Nephron progenitor cell (in vitro differentiated cells): ENCODE results near the gene TICAM1.
"Not testable (repeated sequence)": the region's sequence is repeated elsewhere in the genome, so short reads cannot be mapped to it uniquely, and the experiment has no call there.

Experiments
- DNase-seq: peaks from one replicate; pipeline ENCODE4 v3.0.0; 2021
- H3K27ac Mint-ChIP-seq: 2 replicates; pipeline ENCODE4 v1.8.0; 2021; ENCODE audit warnings: mild to moderate bottlenecking, moderate library complexity, mixed read lengths
- H3K27me3 Mint-ChIP-seq: 2 replicates; pipeline ENCODE4 v1.8.0; 2021; ENCODE audit warnings: mild to moderate bottlenecking, low read depth, mixed read lengths; ENCODE audit not compliant: poor library complexity
- H3K36me3 Mint-ChIP-seq: 2 replicates; pipeline ENCODE4 v1.8.0; 2021; ENCODE audit warnings: low read depth, mixed read lengths
- H3K4me1 Mint-ChIP-seq: 2 replicates; pipeline ENCODE4 v1.8.0; 2021; ENCODE audit warnings: mixed read lengths
- H3K4me3 Mint-ChIP-seq: 2 replicates; pipeline ENCODE4 v1.8.0; 2021; ENCODE audit warnings: mild to moderate bottlenecking, moderate library complexity, mixed read lengths
- H3K9me3 Mint-ChIP-seq: 2 replicates; pipeline ENCODE4 v1.8.0; 2021; ENCODE audit warnings: mild to moderate bottlenecking, moderate library complexity, mixed read lengths
- TF ChIP-seq, protein P1 (sequence below): fragments of 200-600 bp; sonication (generic); IDR thresholded peaks from 2 replicates; pipeline ENCODE4 v1.5.0; 2021; ENCODE audit warnings: antibody characterized with exemption

Gene TICAM1

GRCh38 chr19:4847190-4847973 is 15.9 kb upstream of the TICAM1 start:
- H3K36me3 Mint-ChIP-seq: peaks cover 53% of the 10 kb centered on the region
- TF ChIP-seq, protein P1, sequence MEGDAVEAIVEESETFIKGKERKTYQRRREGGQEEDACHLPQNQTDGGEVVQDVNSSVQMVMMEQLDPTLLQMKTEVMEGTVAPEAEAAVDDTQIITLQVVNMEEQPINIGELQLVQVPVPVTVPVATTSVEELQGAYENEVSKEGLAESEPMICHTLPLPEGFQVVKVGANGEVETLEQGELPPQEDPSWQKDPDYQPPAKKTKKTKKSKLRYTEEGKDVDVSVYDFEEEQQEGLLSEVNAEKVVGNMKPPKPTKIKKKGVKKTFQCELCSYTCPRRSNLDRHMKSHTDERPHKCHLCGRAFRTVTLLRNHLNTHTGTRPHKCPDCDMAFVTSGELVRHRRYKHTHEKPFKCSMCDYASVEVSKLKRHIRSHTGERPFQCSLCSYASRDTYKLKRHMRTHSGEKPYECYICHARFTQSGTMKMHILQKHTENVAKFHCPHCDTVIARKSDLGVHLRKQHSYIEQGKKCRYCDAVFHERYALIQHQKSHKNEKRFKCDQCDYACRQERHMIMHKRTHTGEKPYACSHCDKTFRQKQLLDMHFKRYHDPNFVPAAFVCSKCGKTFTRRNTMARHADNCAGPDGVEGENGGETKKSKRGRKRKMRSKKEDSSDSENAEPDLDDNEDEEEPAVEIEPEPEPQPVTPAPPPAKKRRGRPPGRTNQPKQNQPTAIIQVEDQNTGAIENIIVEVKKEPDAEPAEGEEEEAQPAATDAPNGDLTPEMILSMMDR: no peak
- no peak for DNase-seq

GRCh38 chr19:4845975-4846374 is 14.5 kb upstream of the TICAM1 start:
- H3K36me3 Mint-ChIP-seq: peaks cover 53% of the 10 kb centered on the region
- not testable (repeated sequence) for H3K4me3 Mint-ChIP-seq

More at GRCh38 chr19:4847190-4847973, 15.9 kb upstream of the TICAM1 start:
- Mint-ChIP-seq H3K4me3 (no peak overlapping the region), H3K4me1 (peaks cover 4% of the 10 kb centered on the region), H3K9me3 (no peaks in the 10 kb centered on the region), H3K27me3 (no peaks in the 10 kb centered on the region), H3K27ac (no peak overlapping the region)

DNA sequence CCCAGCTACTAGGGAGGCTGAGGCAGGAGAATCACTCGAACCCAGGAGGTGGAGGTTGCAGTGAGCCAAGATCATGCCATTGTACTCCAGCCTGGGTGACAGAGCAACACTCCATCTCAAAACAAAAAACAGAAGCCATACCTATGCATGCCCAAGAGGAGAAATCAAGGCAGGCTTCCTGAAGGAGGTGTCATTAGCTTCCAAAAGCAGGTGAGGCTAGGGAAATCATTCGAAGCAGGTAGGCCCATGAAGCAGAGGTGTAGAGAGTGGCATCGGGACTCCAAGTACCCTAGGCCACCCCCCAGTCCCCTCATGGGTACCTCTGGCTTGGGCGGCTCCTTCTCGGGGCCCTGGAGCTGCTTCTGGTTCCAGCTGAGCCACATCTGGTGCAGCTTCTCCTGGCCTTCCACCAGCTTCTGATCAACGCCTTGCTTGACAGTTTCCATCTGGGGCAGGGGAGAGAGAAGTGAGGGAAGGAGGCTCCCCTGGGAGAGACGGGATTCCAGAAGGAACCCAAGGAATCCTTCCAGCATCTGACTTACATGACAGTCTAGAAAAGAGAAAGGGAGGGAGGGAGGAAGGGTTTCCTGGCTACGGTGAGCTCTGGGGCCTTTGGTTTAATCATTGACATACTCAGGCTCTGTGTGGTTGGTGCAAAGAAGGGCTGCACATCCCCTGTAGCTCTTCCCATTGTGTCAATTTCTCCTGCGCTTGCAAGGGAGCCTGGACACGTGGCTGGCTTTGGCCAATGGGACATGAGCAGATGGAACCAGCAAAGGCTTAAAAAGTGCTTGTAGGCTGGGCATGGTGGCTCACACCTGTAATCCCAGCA is 13.1 kb upstream of the TICAM1 start:
- H3K36me3 Mint-ChIP-seq: peaks cover 64% of the 10 kb centered on the region
- no peak for DNase-seq

More at GRCh38 chr19:4845975-4846374, 14.5 kb upstream of the TICAM1 start:
- DNase-seq, H3K27me3 Mint-ChIP-seq, H3K4me1 Mint-ChIP-seq, H3K9me3 Mint-ChIP-seq: not testable (repeated sequence)
- peak overlapping the region; percentile 25 for H3K27ac Mint-ChIP-seq

GRCh38 chr19:4843647-4843965 is 12.1 kb upstream of the TICAM1 start:
- TF ChIP-seq, protein P1: no peak
- Mint-ChIP-seq H3K9me3 (no peaks in the 10 kb centered on the region), H3K36me3 (peaks cover 73% of the 10 kb centered on the region), H3K4me3 (no peak overlapping the region), H3K4me1 (peaks cover 7% of the 10 kb centered on the region), H3K27ac (no peak overlapping the region), H3K27me3 (no peaks in the 10 kb centered on the region)
- no peak for DNase-seq

More for the DNA sequence above, 13.1 kb upstream of the TICAM1 start:
- H3K4me1 Mint-ChIP-seq: peaks cover 7% of the 10 kb centered on the region
- no peaks in the 10 kb centered on the region for H3K27me3 Mint-ChIP-seq
- no peak overlapping the region for H3K4me3 Mint-ChIP-seq
- peak overlapping the region; percentile 29 for H3K27ac Mint-ChIP-seq
- no peaks in the 10 kb centered on the region for H3K9me3 Mint-ChIP-seq
- TF ChIP-seq, protein P1: no peak

GRCh38 chr19:4839192-4839591 is 7.7 kb upstream of the TICAM1 start:
- Mint-ChIP-seq H3K36me3 (peaks cover 69% of the 10 kb centered on the region), H3K4me3 (no peak overlapping the region), H3K4me1 (peaks cover 7% of the 10 kb centered on the region), H3K9me3 (no peaks in the 10 kb centered on the region), H3K27me3 (peaks cover 10% of the 10 kb centered on the region), H3K27ac (peak overlapping the region; percentile 36)
- DNase-seq: no peak
- TF ChIP-seq, protein P1: no peak

DNA sequence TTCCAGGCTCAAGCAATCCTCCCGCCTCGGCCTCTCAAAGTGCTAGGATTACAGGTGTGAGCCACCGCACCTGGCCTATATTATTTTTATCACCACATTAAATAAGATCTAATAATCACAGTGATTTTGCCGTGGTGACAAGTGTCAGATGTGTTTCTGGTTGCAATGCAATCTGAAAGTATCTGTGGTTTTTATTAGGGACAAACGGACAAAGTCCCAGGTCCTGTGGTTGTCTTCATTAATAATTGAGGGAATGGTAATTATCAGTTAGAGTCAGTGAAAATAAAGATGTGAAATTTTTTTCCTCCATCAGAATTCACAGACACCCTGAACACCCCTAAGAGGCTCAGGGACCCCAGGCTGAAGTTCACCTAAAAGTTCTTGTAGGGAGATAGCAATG is 1.3 kb upstream of the TICAM1 start:
- peaks cover 10% of the 10 kb centered on the region for H3K9me3 Mint-ChIP-seq
- H3K4me1 Mint-ChIP-seq: peaks cover 12% of the 10 kb centered on the region
- no peak for DNase-seq
- peaks cover 11% of the 10 kb centered on the region for H3K36me3 Mint-ChIP-seq
- H3K4me3 Mint-ChIP-seq: peak overlapping the region; percentile 63
- TF ChIP-seq, protein P1: no peak
- no peak overlapping the region for H3K27ac Mint-ChIP-seq
- H3K27me3 Mint-ChIP-seq: peaks cover 58% of the 10 kb centered on the region

DNA sequence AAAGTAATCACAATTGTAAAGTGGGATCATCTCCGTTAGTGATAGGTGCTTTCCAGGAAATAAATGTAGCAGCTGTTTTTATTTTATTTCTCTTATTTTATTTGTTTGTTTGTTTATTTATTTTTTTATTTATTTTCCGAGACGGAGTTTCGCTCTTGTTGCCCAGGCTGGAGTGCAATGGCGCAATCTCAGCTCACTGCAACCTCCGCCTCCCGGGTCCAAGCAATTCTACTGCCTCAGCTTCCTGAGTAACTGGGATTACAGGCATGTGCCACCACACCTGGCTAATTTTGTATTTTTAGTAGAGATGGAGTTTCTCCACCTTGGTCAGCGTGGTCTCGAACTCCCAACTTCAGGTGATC is 448 bp upstream of the TICAM1 start:
- not testable (repeated sequence) for H3K36me3 Mint-ChIP-seq, DNase-seq, H3K27ac Mint-ChIP-seq
- Mint-ChIP-seq H3K9me3 (peaks cover 10% of the 10 kb centered on the region), H3K4me3 (peak overlapping the region; percentile 64), H3K4me1 (peaks cover 14% of the 10 kb centered on the region), H3K27me3 (peaks cover 60% of the 10 kb centered on the region)
